Ectodermal cell (in vitro differentiated cells): ENCODE results near the gene RSAD1.
A peak's percentile ranks its signal among the peaks of the same experiment; 100 is the strongest.

ENCODE experiments used
- H3K27ac ChIP-seq: 2 replicates; pipeline ENCODE4 v1.7.0; 2013; ENCODE audit warnings: mild to moderate bottlenecking, low read depth, low read length; ENCODE audit not compliant: insufficient read depth, poor library complexity, severe bottlenecking
- H3K27me3 ChIP-seq: 2 replicates; pipeline ENCODE4 v1.7.0; 2013; ENCODE audit warnings: mild to moderate bottlenecking, low read length; ENCODE audit not compliant: insufficient read depth, control insufficient read depth, poor library complexity, severe bottlenecking
- H3K36me3 ChIP-seq: one replicate; pipeline ENCODE4 v1.7.0; 2013; ENCODE audit warnings: low read length; ENCODE audit not compliant: control insufficient read depth, insufficient read depth
- H3K4me1 ChIP-seq: one replicate; pipeline ENCODE4 v1.7.0; 2013; ENCODE audit warnings: low read length; ENCODE audit not compliant: control insufficient read depth, insufficient read depth
- H3K4me3 ChIP-seq: 2 replicates; pipeline ENCODE4 v1.7.0; 2013; ENCODE audit warnings: low read depth, low read length, control low read depth; ENCODE audit not compliant: insufficient read depth
- H3K9me3 ChIP-seq: 2 replicates; pipeline ENCODE4 v1.7.0; 2013; ENCODE audit warnings: mild to moderate bottlenecking, low read length, moderate library complexity; ENCODE audit not compliant: control insufficient read depth
- WGBS, 2 experiments: methylation state at CpG; one replicate each; pipeline ENCODE4 v1.1.7; 2013; ENCODE audit warnings: missing lambda C conversion rate in 2 of 2; 5-methylcytosine and 5-hydroxymethylcytosine counted together

Gene RSAD1

GRCh38 chr17:50507871-50508572 lies 29.4 kb downstream of the RSAD1 start, which contains the start of gene MYCBPAP:
TSS of gene MYCBPAP (plus strand) at chr17:50508439. CDS start at chr17:50508675, 236 bp downstream.
- H3K9me3 ChIP-seq: no peaks in the 10 kb centered on the region
- no peak within 1 kb of the TSS for H3K27ac ChIP-seq
- no peaks in the 10 kb centered on the region for H3K36me3 ChIP-seq
- peak within 1 kb of the TSS; percentile 59 for H3K4me3 ChIP-seq
- peaks cover 23% of the 10 kb centered on the region for H3K4me1 ChIP-seq
- WGBS, 2 experiments: 12% methylated on average over 66 of the region's 66 CpGs
- no peaks in the 10 kb centered on the region for H3K27me3 ChIP-seq

GRCh38 chr17:50508573-50509460 lies 30.2 kb downstream of the RSAD1 start:
- H3K4me1 ChIP-seq: peaks cover 20% of the 10 kb centered on the region
- H3K27me3 ChIP-seq: no peaks in the 10 kb centered on the region
- WGBS, 2 experiments: 27% methylated on average over 32 of the region's 32 CpGs
- no peaks in the 10 kb centered on the region for H3K36me3 ChIP-seq
- H3K4me3 ChIP-seq: peak overlapping the region; percentile 59
- H3K27ac ChIP-seq: no peak overlapping the region
- H3K9me3 ChIP-seq: no peaks in the 10 kb centered on the region

- H3K36me3 ChIP-seq: no peaks in the 10 kb centered on the region
- H3K9me3 ChIP-seq: no peaks in the 10 kb centered on the region
- H3K27me3 ChIP-seq: no peaks in the 10 kb centered on the region
- 69 to 74% methylated on average over 3 of the region's 3 CpGs for WGBS, 2 experiments
- peaks cover 33% of the 10 kb centered on the region for H3K4me1 ChIP-seq
- no peak overlapping the region for H3K4me3 ChIP-seq
- peak overlapping the region; percentile 4 for H3K27ac ChIP-seq
Measured at GRCh38 chr17:50511058-50511457, 32.4 kb downstream of the RSAD1 start.

GRCh38 chr17:50513495-50513894 lies 34.8 kb downstream of the RSAD1 start:
- Histone ChIP-seq H3K36me3 (no peaks in the 10 kb centered on the region), H3K27me3 (no peaks in the 10 kb centered on the region), H3K4me3 (no peak overlapping the region), H3K9me3 (no peaks in the 10 kb centered on the region), H3K4me1 (peaks cover 37% of the 10 kb centered on the region), H3K27ac (no peak overlapping the region)
- WGBS, 2 experiments: 91 to 95% methylated on average over 4 of the region's 4 CpGs

GRCh38 chr17:50514388-50514787 lies 35.7 kb downstream of the RSAD1 start:
- peaks cover 42% of the 10 kb centered on the region for H3K4me1 ChIP-seq
- H3K27me3 ChIP-seq: no peaks in the 10 kb centered on the region
- 25 to 45% methylated on average over 3 of the region's 3 CpGs for WGBS, 2 experiments
- H3K9me3 ChIP-seq: no peaks in the 10 kb centered on the region
- H3K4me3 ChIP-seq: no peak overlapping the region
- no peaks in the 10 kb centered on the region for H3K36me3 ChIP-seq
- H3K27ac ChIP-seq: no peak overlapping the region

- Histone ChIP-seq H3K36me3 (no peaks in the 10 kb centered on the region), H3K4me1 (peaks cover 38% of the 10 kb centered on the region), H3K4me3 (no peak overlapping the region), H3K27ac (peak overlapping the region; percentile 36), H3K9me3 (no peaks in the 10 kb centered on the region), H3K27me3 (no peaks in the 10 kb centered on the region)
- 36 to 52% methylated on average over 6 of the region's 6 CpGs for WGBS, 2 experiments
Measured at GRCh38 chr17:50514936-50515702, 36.5 kb downstream of the RSAD1 start.

GRCh38 chr17:50517011-50517410 lies 38.4 kb downstream of the RSAD1 start:
- no peak overlapping the region for H3K27ac ChIP-seq
- no peaks in the 10 kb centered on the region for H3K36me3 ChIP-seq
- no peaks in the 10 kb centered on the region for H3K27me3 ChIP-seq
- H3K4me3 ChIP-seq: no peak overlapping the region
- 90 to 93% methylated on average over 4 of the region's 4 CpGs for WGBS, 2 experiments
- H3K9me3 ChIP-seq: no peaks in the 10 kb centered on the region
- peaks cover 27% of the 10 kb centered on the region for H3K4me1 ChIP-seq

- Histone ChIP-seq H3K4me1 (peaks cover 27% of the 10 kb centered on the region), H3K4me3 (no peak overlapping the region), H3K27ac (no peak overlapping the region), H3K27me3 (no peaks in the 10 kb centered on the region), H3K9me3 (no peaks in the 10 kb centered on the region), H3K36me3 (no peaks in the 10 kb centered on the region)
- WGBS, 2 experiments: 85 to 89% methylated on average over 8 of the region's 8 CpGs
Measured at GRCh38 chr17:50517504-50518383, 39.1 kb downstream of the RSAD1 start.

- WGBS, 2 experiments: 78 to 80% methylated on average over 13 of the region's 13 CpGs
- Histone ChIP-seq H3K27me3 (no peaks in the 10 kb centered on the region), H3K27ac (no peak overlapping the region), H3K36me3 (no peaks in the 10 kb centered on the region), H3K9me3 (no peaks in the 10 kb centered on the region), H3K4me3 (no peak overlapping the region), H3K4me1 (peaks cover 27% of the 10 kb centered on the region)
Measured at GRCh38 chr17:50518384-50519023, 39.8 kb downstream of the RSAD1 start.
